22Rv1 (cell line): Measurements from ENCODE around the gene CIDEB.

Experiments
- H3K27ac ChIP-seq: fragments of 450-650 bp; 2 replicates; pipeline ENCODE4 v1.5.1; 2017
- ZFX ChIP-seq: fragments of 450-650 bp; IDR thresholded peaks from 2 replicates; pipeline ENCODE4 v1.6.1; 2017; ENCODE audit warnings: antibody characterized with exemption, borderline replicate concordance
- TF ChIP-seq, protein P1 (sequence below): fragments of 450-650 bp; IDR thresholded peaks from 2 replicates; pipeline ENCODE4 v1.5.1; 2017; ENCODE audit warnings: mild to moderate bottlenecking

Gene CIDEB

DNA sequence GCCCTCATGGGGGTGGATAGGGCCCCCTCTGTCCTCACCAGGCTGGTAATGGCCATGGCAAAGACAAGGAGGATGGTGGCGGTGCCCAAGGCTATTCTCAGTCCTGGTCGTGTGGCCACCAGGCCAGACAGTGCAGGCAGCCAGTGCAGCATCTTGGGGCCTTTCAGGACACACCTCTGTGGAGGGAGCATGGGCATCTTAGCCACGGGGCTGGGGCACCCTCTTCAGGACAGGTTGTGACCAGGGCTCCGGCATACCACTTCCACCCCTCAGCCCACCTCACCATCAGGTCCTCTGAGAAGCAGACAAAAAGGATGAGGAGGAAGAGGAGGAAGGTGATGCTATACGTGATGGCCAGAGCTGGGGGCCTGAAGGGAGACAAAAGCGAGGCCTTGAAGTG is 16.2 kb upstream of the CIDEB start:
- H3K27ac ChIP-seq = no peak overlapping the region
- TF ChIP-seq, protein P1, sequence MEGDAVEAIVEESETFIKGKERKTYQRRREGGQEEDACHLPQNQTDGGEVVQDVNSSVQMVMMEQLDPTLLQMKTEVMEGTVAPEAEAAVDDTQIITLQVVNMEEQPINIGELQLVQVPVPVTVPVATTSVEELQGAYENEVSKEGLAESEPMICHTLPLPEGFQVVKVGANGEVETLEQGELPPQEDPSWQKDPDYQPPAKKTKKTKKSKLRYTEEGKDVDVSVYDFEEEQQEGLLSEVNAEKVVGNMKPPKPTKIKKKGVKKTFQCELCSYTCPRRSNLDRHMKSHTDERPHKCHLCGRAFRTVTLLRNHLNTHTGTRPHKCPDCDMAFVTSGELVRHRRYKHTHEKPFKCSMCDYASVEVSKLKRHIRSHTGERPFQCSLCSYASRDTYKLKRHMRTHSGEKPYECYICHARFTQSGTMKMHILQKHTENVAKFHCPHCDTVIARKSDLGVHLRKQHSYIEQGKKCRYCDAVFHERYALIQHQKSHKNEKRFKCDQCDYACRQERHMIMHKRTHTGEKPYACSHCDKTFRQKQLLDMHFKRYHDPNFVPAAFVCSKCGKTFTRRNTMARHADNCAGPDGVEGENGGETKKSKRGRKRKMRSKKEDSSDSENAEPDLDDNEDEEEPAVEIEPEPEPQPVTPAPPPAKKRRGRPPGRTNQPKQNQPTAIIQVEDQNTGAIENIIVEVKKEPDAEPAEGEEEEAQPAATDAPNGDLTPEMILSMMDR = no peak
- TF ChIP-seq ZFX = no peak

DNA sequence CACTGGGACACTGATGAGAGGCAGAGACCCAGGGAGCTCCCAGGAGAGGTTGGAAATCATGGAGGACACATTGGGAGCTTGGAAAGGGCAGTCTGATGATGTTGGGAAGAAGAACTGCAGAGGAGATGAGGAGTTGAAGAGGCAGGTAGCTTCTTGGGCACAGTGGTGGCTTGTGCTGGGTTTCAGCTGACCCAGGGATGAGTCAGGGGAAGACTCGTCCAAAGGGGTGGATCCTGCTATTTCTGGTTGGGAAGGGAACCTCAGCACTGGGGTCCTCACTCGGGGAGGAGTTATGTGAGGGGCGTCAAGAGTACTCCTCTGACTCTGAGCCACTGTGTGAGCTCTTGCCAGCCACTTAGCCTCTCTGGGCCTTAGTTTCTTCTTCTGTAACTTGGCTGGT is 15.6 kb upstream of the CIDEB start:
- H3K27ac ChIP-seq = no peak overlapping the region
- TF ChIP-seq, protein P1 = no peak
- no peak for TF ChIP-seq ZFX

DNA sequence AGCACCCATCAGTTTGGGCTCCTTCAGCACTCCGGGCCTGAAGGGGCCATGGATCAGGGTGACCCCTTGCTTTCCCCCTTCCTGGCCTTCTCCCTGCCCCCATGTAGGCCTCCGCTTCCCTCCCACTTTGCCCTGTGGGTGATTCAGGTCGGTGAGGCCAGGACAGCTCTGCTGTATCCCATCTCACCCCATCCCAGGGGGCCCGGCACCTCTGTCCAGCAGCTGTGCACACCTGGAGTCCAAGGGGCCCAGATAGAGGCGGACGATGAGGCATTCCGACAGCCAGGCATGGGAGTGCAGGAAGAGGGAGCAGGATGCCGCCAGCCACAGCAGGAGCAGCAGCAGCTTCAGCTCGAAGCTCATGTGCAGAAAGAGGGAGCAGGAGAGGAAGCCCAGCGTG is 14.9 kb upstream of the CIDEB start:
- TF ChIP-seq, protein P1 = no peak
- no peak for TF ChIP-seq ZFX
- H3K27ac ChIP-seq = no peak overlapping the region

DNA sequence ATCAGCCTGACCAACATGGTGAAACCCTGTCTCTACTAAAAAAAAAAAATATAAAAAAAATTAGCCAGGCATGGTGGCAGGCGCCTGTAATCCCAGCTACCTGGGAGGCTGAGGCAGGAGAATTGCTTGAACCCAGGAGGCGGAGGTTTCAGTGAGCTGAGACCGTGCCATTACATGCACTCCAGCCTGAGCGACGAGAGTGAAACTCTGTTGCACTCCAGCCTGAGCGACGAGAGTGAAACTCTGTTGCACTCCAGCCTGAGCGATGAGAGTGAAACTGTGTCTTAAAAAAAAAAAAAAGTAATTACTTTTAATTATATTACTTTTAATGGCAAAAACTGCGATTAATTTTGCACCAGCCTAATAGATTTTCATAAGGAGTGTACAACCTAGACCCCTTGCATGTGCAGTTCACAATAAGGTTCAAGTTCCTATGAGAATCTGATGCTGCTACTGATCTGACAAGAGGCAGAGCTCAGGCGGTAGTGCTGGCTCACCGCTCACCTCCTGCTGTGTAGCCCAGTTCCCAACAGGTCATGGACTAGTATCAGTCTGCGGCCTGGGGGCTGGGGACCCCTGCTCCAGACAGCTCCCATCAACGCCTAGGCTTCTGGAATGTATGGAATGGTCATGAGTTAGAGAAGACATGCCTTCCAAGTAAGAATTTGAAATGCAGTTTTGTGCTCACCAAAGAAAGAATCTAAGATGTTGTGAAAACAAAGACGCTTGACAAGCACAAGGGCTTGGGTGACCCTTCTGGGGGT is 13.6 kb upstream of the CIDEB start:
- no peak for TF ChIP-seq ZFX
- TF ChIP-seq, protein P1 = no peak
- no peak overlapping the region for H3K27ac ChIP-seq

DNA sequence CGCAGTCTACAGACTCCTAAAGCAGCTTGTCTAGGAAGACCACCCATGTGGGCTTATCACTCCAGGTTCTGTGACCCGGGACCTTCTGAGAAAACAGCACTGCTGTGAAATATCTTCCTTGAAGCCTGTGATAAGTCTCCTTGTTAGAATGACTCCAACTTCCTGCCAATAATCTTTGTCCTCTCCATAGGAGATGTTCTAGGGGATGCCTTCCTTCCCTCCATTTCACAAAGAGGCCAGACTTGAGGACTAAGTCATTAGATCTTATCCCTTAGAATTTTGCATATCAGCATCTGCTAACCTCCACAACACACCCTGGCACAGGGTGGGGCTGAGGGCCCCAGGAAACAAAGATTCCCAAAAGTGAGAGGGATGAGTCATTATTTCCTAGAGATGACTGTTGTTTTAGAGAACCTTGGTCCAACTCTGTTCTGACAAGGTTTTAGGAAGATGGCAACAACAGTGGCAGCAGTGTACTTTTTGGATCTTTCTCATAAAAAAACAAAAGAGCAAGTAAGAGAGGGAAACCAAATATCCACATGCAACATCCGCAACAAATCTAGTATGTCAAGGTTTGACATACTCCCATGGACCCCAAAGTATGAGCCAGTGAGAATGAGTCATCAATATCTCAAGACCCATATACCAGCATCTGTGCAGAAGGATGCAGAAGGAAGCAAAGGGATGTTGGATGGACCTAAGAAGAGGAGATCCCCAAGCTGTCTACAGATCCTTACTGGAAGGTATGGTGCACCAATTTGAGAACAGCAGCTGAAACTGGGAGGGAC is 9.6 kb upstream of the CIDEB start:
- no peak overlapping the region for H3K27ac ChIP-seq

DNA sequence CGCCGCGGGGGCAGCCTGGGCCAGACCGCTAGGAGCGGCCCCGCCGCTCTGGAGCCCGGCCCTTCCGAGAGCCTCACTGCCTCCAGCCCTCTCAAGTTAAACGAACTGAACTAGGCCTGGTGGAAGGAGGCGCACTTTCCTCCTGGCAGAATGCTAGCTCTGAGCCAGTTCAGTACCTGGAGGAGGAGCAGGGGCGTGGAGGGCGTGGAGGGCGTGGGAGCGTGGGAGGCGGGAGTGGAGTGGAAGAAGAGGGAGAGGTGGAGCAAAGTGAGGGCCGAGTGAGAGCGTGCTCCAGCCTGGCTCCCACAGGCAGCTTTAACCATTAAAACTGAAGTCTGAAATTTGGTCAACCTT is 8.8 kb upstream of the CIDEB start:
- TF ChIP-seq, protein P1 = no peak
- H3K27ac ChIP-seq = no peak overlapping the region

More for the DNA sequence above, 9.6 kb upstream of the CIDEB start:
- TF ChIP-seq, protein P1 = no peak
- no peak for TF ChIP-seq ZFX
